Endothelial cell (in vitro differentiated cells): ENCODE data around the gene LMX1A. TPM values are rescaled to one million over a fixed set of nuclear protein-coding genes. Genes with fewer than 3 reads are reported as not detected.

Source experiments
- DNase-seq: peaks from one replicate; pipeline ENCODE4 v3.0.0; 2021; ENCODE audit warnings: low spot score
- H3K27ac Mint-ChIP-seq: one replicate; pipeline ENCODE4 v1.8.0; 2021; ENCODE audit warnings: mixed read lengths, inconsistent platforms; ENCODE audit not compliant: unreplicated experiment
- H3K27me3 Mint-ChIP-seq: one replicate; pipeline ENCODE4 v1.8.0; 2021; ENCODE audit warnings: mild to moderate bottlenecking, moderate library complexity, mixed read lengths, inconsistent platforms; ENCODE audit not compliant: unreplicated experiment
- H3K36me3 Mint-ChIP-seq: one replicate; pipeline ENCODE4 v1.8.0; 2021; ENCODE audit warnings: mild to moderate bottlenecking, low read depth, mixed read lengths, inconsistent platforms; ENCODE audit not compliant: unreplicated experiment
- H3K4me1 Mint-ChIP-seq: one replicate; pipeline ENCODE4 v1.8.0; 2021; ENCODE audit warnings: mild to moderate bottlenecking, mixed read lengths, inconsistent platforms; ENCODE audit not compliant: unreplicated experiment
- H3K4me3 Mint-ChIP-seq: one replicate; pipeline ENCODE4 v1.8.0; 2021; ENCODE audit warnings: mild to moderate bottlenecking, mixed read lengths, inconsistent platforms; ENCODE audit not compliant: unreplicated experiment
- H3K9me3 Mint-ChIP-seq: one replicate; pipeline ENCODE4 v1.8.0; 2021; ENCODE audit warnings: mixed read lengths, inconsistent platforms; ENCODE audit not compliant: unreplicated experiment
- total RNA-seq: library from RNA; stranded (reverse); fragmentation: NEBNext Ultra II Directional; extraction: Animal tissue kit (Norgen Biotek cat#: 25700); gene quantifications from one replicate; pipeline ENCODE4 v1.2.1, GENCODE V29; 2021; ENCODE audit not compliant: unreplicated experiment
- TF ChIP-seq, protein P1 (sequence below): fragments of 200-600 bp; sonication (generic); IDR thresholded peaks from one replicate; pipeline ENCODE4 v1.5.0; 2021; ENCODE audit warnings: antibody characterized with exemption; ENCODE audit not compliant: unreplicated experiment

The LMX1A gene
- total RNA-seq, 1 donor from 2014 or later: not detected

DNA sequence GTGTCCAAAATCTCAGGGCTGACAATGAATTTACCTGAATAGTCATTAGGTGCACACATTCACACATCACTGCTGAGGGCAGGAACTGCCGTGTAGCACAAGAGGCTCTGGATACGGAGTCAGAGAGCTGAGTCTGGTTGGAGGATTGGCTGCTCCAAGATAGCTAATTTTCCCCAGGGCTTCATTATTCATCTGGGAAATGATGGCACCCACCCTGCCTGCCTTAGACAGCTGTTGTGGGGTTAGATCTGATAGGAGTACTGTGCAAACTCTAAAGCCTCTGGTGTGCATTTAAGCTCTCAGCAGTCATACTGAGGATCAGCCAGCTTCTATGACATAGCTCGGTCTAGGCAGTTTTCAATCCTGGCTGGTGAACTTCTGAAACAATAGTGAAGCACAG is 67.0 kb downstream of the LMX1A start:
- no peaks in the 10 kb centered on the region for H3K27me3 Mint-ChIP-seq
- no peaks in the 10 kb centered on the region for H3K4me1 Mint-ChIP-seq
- DNase-seq: no peak
- TF ChIP-seq, protein P1, sequence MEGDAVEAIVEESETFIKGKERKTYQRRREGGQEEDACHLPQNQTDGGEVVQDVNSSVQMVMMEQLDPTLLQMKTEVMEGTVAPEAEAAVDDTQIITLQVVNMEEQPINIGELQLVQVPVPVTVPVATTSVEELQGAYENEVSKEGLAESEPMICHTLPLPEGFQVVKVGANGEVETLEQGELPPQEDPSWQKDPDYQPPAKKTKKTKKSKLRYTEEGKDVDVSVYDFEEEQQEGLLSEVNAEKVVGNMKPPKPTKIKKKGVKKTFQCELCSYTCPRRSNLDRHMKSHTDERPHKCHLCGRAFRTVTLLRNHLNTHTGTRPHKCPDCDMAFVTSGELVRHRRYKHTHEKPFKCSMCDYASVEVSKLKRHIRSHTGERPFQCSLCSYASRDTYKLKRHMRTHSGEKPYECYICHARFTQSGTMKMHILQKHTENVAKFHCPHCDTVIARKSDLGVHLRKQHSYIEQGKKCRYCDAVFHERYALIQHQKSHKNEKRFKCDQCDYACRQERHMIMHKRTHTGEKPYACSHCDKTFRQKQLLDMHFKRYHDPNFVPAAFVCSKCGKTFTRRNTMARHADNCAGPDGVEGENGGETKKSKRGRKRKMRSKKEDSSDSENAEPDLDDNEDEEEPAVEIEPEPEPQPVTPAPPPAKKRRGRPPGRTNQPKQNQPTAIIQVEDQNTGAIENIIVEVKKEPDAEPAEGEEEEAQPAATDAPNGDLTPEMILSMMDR: no peak
- peaks cover 4% of the 10 kb centered on the region for H3K36me3 Mint-ChIP-seq
- no peak overlapping the region for H3K27ac Mint-ChIP-seq
- H3K4me3 Mint-ChIP-seq: no peak overlapping the region
- peaks cover 3% of the 10 kb centered on the region for H3K9me3 Mint-ChIP-seq

DNA sequence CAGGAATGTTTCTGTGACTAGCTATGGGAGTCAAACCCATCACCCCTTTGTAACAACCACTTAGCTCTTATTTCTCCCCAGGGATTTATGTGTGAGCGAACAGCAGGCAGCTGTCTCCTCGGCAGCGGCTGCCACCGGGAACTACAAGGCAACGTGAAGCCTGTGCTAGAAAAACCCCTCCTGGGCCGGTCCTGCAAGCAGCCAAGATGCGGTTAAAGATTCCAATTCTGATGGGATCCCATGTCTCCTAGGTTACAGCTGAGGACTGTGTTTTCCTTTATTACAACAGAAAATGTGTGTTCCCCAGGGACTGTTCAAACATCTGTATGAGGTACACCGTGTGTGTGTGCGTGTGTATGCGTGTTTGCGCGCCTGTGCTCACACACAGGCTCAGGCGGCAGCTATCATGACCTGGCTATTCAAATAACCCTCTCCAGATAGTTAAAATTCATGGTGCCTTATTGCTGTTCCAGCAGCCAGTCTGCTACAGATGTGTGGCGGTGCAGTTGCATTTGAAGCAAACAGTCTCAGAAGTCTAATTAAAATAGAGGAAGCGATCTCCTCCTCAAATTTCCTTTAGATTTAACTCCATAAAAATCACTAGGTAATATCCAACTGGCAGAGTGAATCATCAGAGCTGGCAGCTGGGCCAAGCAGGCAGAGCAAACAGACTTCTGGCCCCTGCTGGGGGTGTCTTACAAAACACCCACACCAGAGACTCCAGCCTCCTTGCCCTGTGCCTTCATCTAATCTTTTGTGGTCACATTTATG is 68.0 kb downstream of the LMX1A start:
- no peak overlapping the region for H3K27ac Mint-ChIP-seq
- H3K9me3 Mint-ChIP-seq: peaks cover 3% of the 10 kb centered on the region
- peaks cover 4% of the 10 kb centered on the region for H3K36me3 Mint-ChIP-seq
- DNase-seq: no peak
- TF ChIP-seq, protein P1: no peak
- no peak overlapping the region for H3K4me3 Mint-ChIP-seq
- no peaks in the 10 kb centered on the region for H3K27me3 Mint-ChIP-seq
- H3K4me1 Mint-ChIP-seq: no peaks in the 10 kb centered on the region

DNA sequence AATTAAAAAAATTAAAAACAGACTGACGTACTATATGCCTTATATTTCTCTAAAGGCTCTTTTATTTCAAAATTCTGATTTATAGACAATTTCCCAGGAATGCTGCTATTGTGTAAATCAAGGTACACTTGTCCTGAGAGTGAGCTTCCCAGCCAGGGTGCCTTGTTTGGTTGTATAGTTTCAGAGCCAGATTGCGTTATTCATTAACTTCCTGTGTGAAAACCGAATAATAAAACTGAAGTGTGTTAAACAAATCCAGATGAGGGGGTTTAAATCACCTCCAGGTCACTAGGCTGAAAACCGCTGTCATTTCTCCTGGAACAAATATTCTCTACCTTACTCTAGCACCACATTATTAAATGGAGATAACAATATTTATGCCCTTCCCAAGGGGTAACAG is 68.7 kb downstream of the LMX1A start:
- H3K27ac Mint-ChIP-seq: no peak overlapping the region
- H3K4me3 Mint-ChIP-seq: no peak overlapping the region
- TF ChIP-seq, protein P1: no peak
- peaks cover 3% of the 10 kb centered on the region for H3K9me3 Mint-ChIP-seq
- H3K4me1 Mint-ChIP-seq: no peaks in the 10 kb centered on the region
- DNase-seq: no peak
- H3K36me3 Mint-ChIP-seq: peaks cover 4% of the 10 kb centered on the region
- H3K27me3 Mint-ChIP-seq: no peaks in the 10 kb centered on the region

DNA sequence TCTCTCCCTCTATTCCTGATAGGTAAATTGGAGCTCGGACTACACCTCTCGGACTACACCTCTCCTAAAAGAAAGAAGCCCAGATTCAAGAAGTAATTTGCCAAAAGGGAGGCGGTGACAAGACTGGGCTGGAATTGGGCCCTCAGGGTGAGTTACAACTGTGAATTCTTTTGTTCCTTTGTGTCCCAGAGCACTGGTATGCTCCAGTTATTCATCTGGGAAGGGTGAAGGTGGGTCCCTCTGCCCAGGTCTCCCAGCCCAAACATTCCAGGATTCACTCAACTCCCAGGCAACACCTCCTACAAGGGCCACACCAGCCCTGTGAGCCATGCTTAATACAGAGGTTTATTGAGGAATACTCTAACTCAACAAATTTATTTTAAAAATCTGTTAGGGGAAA is 69.2 kb downstream of the LMX1A start:
- H3K9me3 Mint-ChIP-seq: peaks cover 3% of the 10 kb centered on the region
- peaks cover 4% of the 10 kb centered on the region for H3K36me3 Mint-ChIP-seq
- no peaks in the 10 kb centered on the region for H3K4me1 Mint-ChIP-seq
- TF ChIP-seq, protein P1: no peak
- no peak overlapping the region for H3K27ac Mint-ChIP-seq
- H3K4me3 Mint-ChIP-seq: no peak overlapping the region
- DNase-seq: no peak
- H3K27me3 Mint-ChIP-seq: no peaks in the 10 kb centered on the region

DNA sequence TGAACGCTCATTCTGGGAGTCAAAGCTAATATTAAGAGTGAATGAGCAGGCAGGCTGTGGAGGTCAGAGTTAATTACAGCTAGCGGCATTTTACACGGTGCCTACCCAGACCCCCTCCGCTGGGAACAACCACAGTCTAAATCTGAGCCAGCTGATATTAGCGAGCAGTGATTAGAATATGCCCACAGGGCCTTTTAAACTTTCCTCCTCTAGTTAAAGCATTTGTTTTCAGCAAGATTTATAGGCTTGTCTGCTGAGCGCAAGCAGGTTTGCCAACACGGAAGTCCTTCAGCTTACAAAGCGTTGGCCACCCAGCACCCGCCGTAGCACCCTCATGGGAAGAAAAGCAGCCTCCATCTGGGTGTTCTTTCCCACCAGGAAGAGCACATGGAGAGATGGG is 72.1 kb downstream of the LMX1A start:
- no peak overlapping the region for H3K27ac Mint-ChIP-seq
- H3K4me3 Mint-ChIP-seq: no peak overlapping the region
- H3K36me3 Mint-ChIP-seq: no peaks in the 10 kb centered on the region
- H3K4me1 Mint-ChIP-seq: no peaks in the 10 kb centered on the region
- TF ChIP-seq, protein P1: no peak
- H3K27me3 Mint-ChIP-seq: no peaks in the 10 kb centered on the region
- H3K9me3 Mint-ChIP-seq: no peaks in the 10 kb centered on the region
- no peak for DNase-seq
